A549 (cell line): ENCODE results near the gene DLG2. TPM values are rescaled to one million over a fixed set of nuclear protein-coding genes. Genes with fewer than 3 reads are reported as not detected.

ENCODE experiments used
- ATAC-seq, 2 experiments: fragments of 200-7000 bp in 1 of 2; fragments of >200 bp in 1 of 2; cut with Nextera tagmentation in 1 of 2; cut with Tn5 transposase in 1 of 2; 3 replicates each; pipeline versions ENCODE4 v1.8.0 to v1.9.1; 2018 to 2020; ENCODE audit warnings: mild to moderate bottlenecking in 1 of 2, moderate library complexity in 1 of 2
- CTCF ChIA-PET: fragments of 300-600 bp; sonication (Branson Sonifier 250); formaldehyde crosslinking; extraction: SDS; loops from one replicate; lab custom pipeline; 2021; ENCODE audit warnings: antibody characterized with exemption, inconsistent platforms; lab: Yijun Ruan, JAX
- POLR2A ChIA-PET: fragments of 350-600 bp; formaldehyde crosslinking; extraction: SDS; loops from one replicate; lab custom pipeline; 2021; ENCODE audit warnings: antibody characterized with exemption, inconsistent platforms; lab: Yijun Ruan, JAX
- DNase-seq, 2 experiments: peaks; one replicate each; pipeline versions ENCODE4 v3.0.0 to v3.0.0-alpha.2; 2011 to 2016; ENCODE audit warnings: low read depth in 1 of 2, low spot score in 1 of 2
- FAIRE-seq: peaks from 2 replicates; lab custom pipeline; 2011; peaks lifted over from hg19 to GRCh38; lab: Jason Lieb, UNC
- H3K27ac ChIP-seq, 2 experiments: fragments of >200 bp; sonication (Bioruptor Twin); formaldehyde crosslinking; 3 replicates each; pipeline ENCODE4 v1.5.1; 2016 to 2017
- H3K4me1 ChIP-seq: fragments of >200 bp; sonication (Bioruptor Twin); formaldehyde crosslinking; 3 replicates; pipeline ENCODE4 v1.6.1; 2016
- H3K4me2 ChIP-seq: fragments of >200 bp; sonication (Bioruptor Twin); formaldehyde crosslinking; 3 replicates; pipeline ENCODE4 v1.6.1; 2016
- H3K4me3 ChIP-seq: fragments of >200 bp; sonication (Bioruptor Twin); formaldehyde crosslinking; 3 replicates; pipeline ENCODE4 v1.5.1; 2016
- H3K9me3 ChIP-seq: fragments of >200 bp; sonication (Bioruptor Twin); formaldehyde crosslinking; 3 replicates; pipeline ENCODE4 v1.6.1; 2016
- BHLHE40 ChIP-seq: IDR thresholded peaks from 2 replicates; pipeline ENCODE4 v1.6.1; 2012; ENCODE audit warnings: low read depth, low read length, inconsistent platforms
- CEBPB ChIP-seq, 2 experiments: fragments of >200 bp in 1 of 2; sonication (Bioruptor Twin) in 1 of 2; formaldehyde crosslinking in 1 of 2; IDR thresholded peaks; 2 replicates each; pipeline ENCODE4 v1.6.1; 2012 to 2016
- CHD4 ChIP-seq: fragments of 200-600 bp; sonication (generic); IDR thresholded peaks from 2 replicates; pipeline ENCODE4 v1.6.1; 2016; ENCODE audit warnings: antibody characterized with exemption, mild to moderate bottlenecking, borderline replicate concordance
- EHF ChIP-seq: fragments of 250-450 bp; sonication (Bioruptor Pico); IDR thresholded peaks from 2 replicates; pipeline ENCODE4 v1.5.0; 2020; ENCODE audit warnings: mild to moderate bottlenecking
- EHMT2 ChIP-seq: fragments of 200-600 bp; sonication (generic); IDR thresholded peaks from 2 replicates; pipeline ENCODE4 v1.6.1; 2016; ENCODE audit warnings: antibody characterized with exemption, low read depth, mild to moderate bottlenecking, moderate library complexity
- FOSL2 ChIP-seq, 2 experiments: fragments of 450-650 bp in 1 of 2; fragments of >200 bp in 1 of 2; sonication (Bioruptor Twin) in 1 of 2; formaldehyde crosslinking; IDR thresholded peaks; 2 replicates each; pipeline versions ENCODE4 v1.5.0 to v1.6.1; 2016 to 2020; ENCODE audit warnings: mild to moderate bottlenecking in 1 of 2, moderate library complexity in 1 of 2
- FOXS1 ChIP-seq: fragments of 250-450 bp; sonication (Bioruptor Pico); IDR thresholded peaks from 2 replicates; pipeline ENCODE4 v1.5.0; 2020; ENCODE audit warnings: mild to moderate bottlenecking, moderate library complexity
- GATA3 ChIP-seq: IDR thresholded peaks from 2 replicates; pipeline ENCODE4 v1.6.1; 2012; ENCODE audit warnings: borderline replicate concordance
- HDAC2 ChIP-seq: fragments of 200-600 bp; sonication (generic); IDR thresholded peaks from 2 replicates; pipeline ENCODE4 v1.6.1; 2016
- HEYL ChIP-seq: fragments of 250-450 bp; sonication (Bioruptor Pico); IDR thresholded peaks from 2 replicates; pipeline ENCODE4 v1.8.0; 2021; ENCODE audit warnings: mild to moderate bottlenecking, moderate library complexity
- HOXB5 ChIP-seq: fragments of 250-450 bp; sonication (Bioruptor Pico); IDR thresholded peaks from 2 replicates; pipeline ENCODE4 v1.5.0; 2020; ENCODE audit warnings: mild to moderate bottlenecking, moderate library complexity
- KDM1A ChIP-seq: fragments of 200-600 bp; sonication (generic); IDR thresholded peaks from 2 replicates; pipeline ENCODE4 v1.6.1; 2016; ENCODE audit warnings: low read depth, mild to moderate bottlenecking
- MAZ ChIP-seq: fragments of 150-350 bp; IDR thresholded peaks from 2 replicates; pipeline ENCODE4 v1.6.1; 2014; ENCODE audit warnings: antibody characterized with exemption, low read depth, low read length, borderline replicate concordance
- NFE2L2 ChIP-seq: fragments of 150-350 bp; conservative IDR thresholded peaks from 2 replicates; pipeline ENCODE4 v1.6.1; 2014; ENCODE audit warnings: low read length
- NPAS2 ChIP-seq: fragments of 250-450 bp; sonication (Bioruptor Pico); IDR thresholded peaks from 2 replicates; pipeline ENCODE4 v1.8.0; 2022; ENCODE audit warnings: mild to moderate bottlenecking, moderate library complexity, borderline replicate concordance
- NR3C1 ChIP-seq: fragments of >200 bp; sonication (Bioruptor Twin); formaldehyde crosslinking; IDR thresholded peaks from 3 replicates; pipeline ENCODE4 v1.6.1; 2017
- PHF8 ChIP-seq: fragments of 200-600 bp; sonication (generic); IDR thresholded peaks from 2 replicates; pipeline ENCODE4 v1.6.1; 2016; ENCODE audit warnings: low read depth, mild to moderate bottlenecking, antibody characterized with exemption, moderate library complexity, borderline replicate concordance
- POLR2A ChIP-seq: IDR thresholded peaks from 2 replicates; pipeline ENCODE4 v1.6.1; 2012; ENCODE audit warnings: mild to moderate bottlenecking, low read length
- POLR2AphosphoS2 ChIP-seq: conservative IDR thresholded peaks from 2 replicates; pipeline ENCODE4 v1.6.1; 2012; ENCODE audit warnings: low read length, improper control_type of control experiment, inconsistent platforms
- RAD21 ChIP-seq, 2 experiments: fragments of >200 bp in 1 of 2; sonication (Bioruptor Twin) in 1 of 2; formaldehyde crosslinking in 1 of 2; IDR thresholded peaks in 1 of 2; conservative IDR thresholded peaks in 1 of 2; 2 replicates in 1 of 2; 3 replicates in 1 of 2; pipeline ENCODE4 v1.6.1; 2012 to 2018; ENCODE audit warnings: inconsistent platforms in 1 of 2
- RCOR1 ChIP-seq: fragments of 150-350 bp; IDR thresholded peaks from 2 replicates; pipeline ENCODE4 v1.6.1; 2014; ENCODE audit warnings: antibody characterized with exemption, low read length, low read depth
- RFX5 ChIP-seq: fragments of 450-650 bp; IDR thresholded peaks from 2 replicates; pipeline ENCODE4 v1.7.1; 2014; ENCODE audit warnings: antibody characterized with exemption, mild to moderate bottlenecking, moderate library complexity
- SREBF2 ChIP-seq: fragments of 450-650 bp; IDR thresholded peaks from 2 replicates; pipeline ENCODE4 v1.6.1; 2014; ENCODE audit warnings: mild to moderate bottlenecking, moderate library complexity
- ZC3H11A ChIP-seq: fragments of 450-650 bp; IDR thresholded peaks from 2 replicates; pipeline ENCODE4 v1.6.1; 2014; ENCODE audit warnings: antibody characterized with exemption, mild to moderate bottlenecking
- ZFP36 ChIP-seq: fragments of 450-650 bp; IDR thresholded peaks from 2 replicates; pipeline ENCODE4 v1.6.1; 2014; ENCODE audit warnings: borderline replicate concordance; ENCODE audit not compliant: partially characterized antibody
- WGBS: methylation state at CpG from one replicate; pipeline ENCODE4 v1.1.6; 2017; ENCODE audit errors: missing lambda C conversion rate; 5-methylcytosine and 5-hydroxymethylcytosine counted together
- polyA plus RNA-seq, 4 experiments: library from polyadenylated mRNA; depleted of rRNA in 3 of 4; stranded (reverse); fragments of >200 nt; fragmentation: RNase III in 1 of 4; extraction: RNeasy Plus Mini Kit Qiagen cat#74134 plus additional on column Dnase treatment in 1 of 4; gene quantifications; 2 replicates in 3 of 4; 3 replicates in 1 of 4; pipeline ENCODE4 v1.2.3, GENCODE V29; 2011 to 2017
- TF ChIP-seq, protein P1 (sequence below): fragments of 150-350 bp; IDR thresholded peaks from 2 replicates; pipeline ENCODE4 v1.6.1; 2014; ENCODE audit warnings: low read depth, mild to moderate bottlenecking, low read length
- TF ChIP-seq, protein P2 (sequence below): fragments of >200 bp; sonication (Bioruptor Twin); formaldehyde crosslinking; IDR thresholded peaks from 3 replicates; pipeline ENCODE4 v1.5.1; 2016
- TF ChIP-seq, protein P3 (sequence below): fragments of 450-650 bp; IDR thresholded peaks from 2 replicates; pipeline ENCODE4 v1.6.1; 2014; ENCODE audit warnings: antibody characterized with exemption
- TF ChIP-seq, protein P4 (sequence below): IDR thresholded peaks from 2 replicates; pipeline ENCODE4 v1.6.1; 2012; ENCODE audit warnings: low read depth, borderline replicate concordance

Gene DLG2
- polyA plus RNA-seq, 2 of the 4 experiments (the other 2 are of a cell fraction) = 0.26 to 0.79 TPM

DNA sequence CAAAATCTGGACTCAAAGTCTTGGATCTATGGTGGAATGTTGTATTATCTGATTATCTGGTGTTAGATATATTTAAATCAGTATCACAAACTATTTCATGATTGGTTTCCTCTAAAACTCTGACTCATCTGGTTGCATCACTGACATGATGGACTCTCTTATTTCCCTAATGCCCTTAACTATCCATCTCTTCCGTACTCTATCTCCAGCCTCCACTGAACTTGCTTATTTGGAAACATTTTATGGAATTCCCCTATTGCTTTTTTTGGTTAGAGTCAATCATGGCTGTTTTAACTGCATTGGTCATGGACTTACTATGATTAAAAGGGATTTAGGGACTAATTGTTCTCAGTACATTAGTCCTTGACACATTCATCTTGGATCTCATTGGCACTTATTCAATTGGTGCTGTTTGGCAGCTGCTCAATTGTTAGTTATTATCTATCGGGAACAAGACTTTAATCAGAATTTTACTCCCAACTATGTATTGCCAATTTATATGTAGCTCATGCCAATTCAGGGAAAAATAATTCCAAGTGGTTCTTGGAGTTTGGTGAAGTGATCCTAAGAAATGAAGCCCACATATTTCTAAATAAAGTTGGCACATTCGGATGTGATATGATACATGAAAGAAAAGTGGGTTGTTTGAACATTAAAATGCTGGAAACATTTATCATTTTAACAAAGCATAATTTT, 1399.0 kb downstream of the DLG2 start:
- ATAC-seq = no peak
- TF ChIP-seq HEYL (CRISPR knock-in tag) (no peak), FOXS1 (no peak), EHF (CRISPR knock-in tag) (no peak)
- TF ChIP-seq, all 56 proteins: peak for 0
- Histone ChIP-seq H3K4me2 (no peak overlapping the region), H3K9me3 (no peaks in the 10 kb centered on the region), H3K4me3 (no peak overlapping the region), H3K4me1 (no peaks in the 10 kb centered on the region), H3K27ac (no peak overlapping the region)
- no peak for DNase-seq
- WGBS = 6% methylated on average over 3 of the region's 3 CpGs
- no peak for FAIRE-seq
- ChIA-PET POLR2A (interaction anchor here (0.6 kb wide), 1 partner anchor 72 kb away, joined by 3 read pairs; no protein-coding TSS in a partner anchor), CTCF (no interaction called here)

DNA sequence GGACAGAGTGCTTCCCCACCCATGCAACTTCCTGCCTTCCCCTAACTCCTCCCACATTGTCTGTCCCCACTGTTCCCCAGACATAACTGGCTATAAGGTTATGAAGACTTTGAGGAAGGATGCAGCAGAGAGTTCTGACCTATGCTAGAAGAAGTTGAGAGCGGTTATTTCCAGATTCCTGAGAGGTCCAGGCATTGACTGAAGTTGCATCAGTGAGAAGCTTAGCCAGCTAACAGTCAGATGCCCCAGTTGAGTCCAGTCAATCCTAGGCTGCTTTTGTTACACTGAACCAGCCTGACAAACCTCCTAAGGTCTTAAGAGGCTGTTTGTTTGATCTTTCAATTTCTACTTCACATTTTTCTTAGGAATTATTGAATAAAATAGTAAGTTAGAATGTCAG, 1403.1 kb downstream of the DLG2 start:
- ATAC-seq (no peak), FAIRE-seq (no peak), DNase-seq (no peak)
- Histone ChIP-seq H3K4me3 (no peak overlapping the region), H3K9me3 (no peaks in the 10 kb centered on the region), H3K4me1 (no peaks in the 10 kb centered on the region), H3K27ac (no peak overlapping the region), H3K4me2 (no peak overlapping the region)
- CTCF ChIA-PET = no interaction called here
- POLR2A ChIA-PET = no interaction called here
- 33% methylated on average over 1 of the region's 1 CpG for WGBS
- TF ChIP-seq NPAS2 = no peak
- no peak for TF ChIP-seq RFX5

DNA sequence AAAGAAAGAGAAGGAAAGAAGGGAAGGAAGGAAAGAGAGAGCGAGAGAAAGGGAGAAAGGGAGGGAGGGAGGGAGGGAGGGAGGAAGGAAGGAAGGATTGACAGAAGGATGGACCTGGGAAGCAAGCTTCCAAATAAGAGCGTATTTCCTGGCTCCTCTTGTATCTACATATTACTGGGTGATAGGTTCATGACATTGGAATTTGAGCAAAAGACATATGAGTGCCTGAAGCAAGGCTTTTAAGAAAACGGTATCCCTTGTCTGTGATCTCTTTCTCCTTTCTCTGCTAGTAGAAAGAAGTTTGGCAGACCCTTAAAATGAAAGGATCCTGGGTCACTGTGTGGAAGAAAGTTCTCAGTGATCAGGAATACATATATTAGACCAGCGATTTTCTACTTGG, 1408.8 kb downstream of the DLG2 start:
- ChIA-PET POLR2A (no interaction called here), CTCF (no interaction called here)
- FAIRE-seq (no peak), ATAC-seq (no peak), DNase-seq (no peak)
- TF ChIP-seq NFE2L2 (no peak), POLR2A (no peak), HDAC2 (no peak), CEBPB (IDR thresholded peaks at IDR 0.05) (no peak), KDM1A (no peak), EHF (CRISPR knock-in tag) (no peak), ZFP36 (no peak), RAD21 (conservative IDR thresholded peaks at IDR 0.05 in 1 of 2, IDR thresholded peaks at IDR 0.05 in 1 of 2) (no peak)
- TF ChIP-seq, protein P1, sequence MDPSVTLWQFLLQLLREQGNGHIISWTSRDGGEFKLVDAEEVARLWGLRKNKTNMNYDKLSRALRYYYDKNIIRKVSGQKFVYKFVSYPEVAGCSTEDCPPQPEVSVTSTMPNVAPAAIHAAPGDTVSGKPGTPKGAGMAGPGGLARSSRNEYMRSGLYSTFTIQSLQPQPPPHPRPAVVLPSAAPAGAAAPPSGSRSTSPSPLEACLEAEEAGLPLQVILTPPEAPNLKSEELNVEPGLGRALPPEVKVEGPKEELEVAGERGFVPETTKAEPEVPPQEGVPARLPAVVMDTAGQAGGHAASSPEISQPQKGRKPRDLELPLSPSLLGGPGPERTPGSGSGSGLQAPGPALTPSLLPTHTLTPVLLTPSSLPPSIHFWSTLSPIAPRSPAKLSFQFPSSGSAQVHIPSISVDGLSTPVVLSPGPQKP = no peak
- H3K4me2 ChIP-seq = no peak overlapping the region
- H3K4me1 ChIP-seq = no peaks in the 10 kb centered on the region
- H3K9me3 ChIP-seq = no peaks in the 10 kb centered on the region
- H3K27ac ChIP-seq = no peak overlapping the region
- H3K4me3 ChIP-seq = no peak overlapping the region
- 12% methylated on average over 3 of the region's 4 CpGs for WGBS

DNA sequence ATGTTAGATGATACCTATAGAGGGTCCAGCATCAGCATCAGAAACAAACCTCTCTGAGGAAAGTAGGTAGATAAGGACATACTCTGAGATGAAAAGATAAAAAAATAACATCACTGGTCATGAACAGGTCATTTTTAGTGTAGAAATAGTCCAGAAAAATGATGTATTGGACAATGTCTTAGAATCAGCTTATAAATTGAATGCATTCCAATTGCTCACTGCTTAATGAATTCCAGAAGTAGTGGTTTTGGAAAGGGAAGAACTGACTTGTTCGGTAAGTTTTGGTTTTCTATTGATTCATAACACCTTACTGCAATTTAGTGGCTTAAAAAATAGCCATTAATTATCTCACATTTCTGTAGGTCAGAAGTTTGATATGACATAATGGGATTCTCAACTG, 1411.5 kb downstream of the DLG2 start:
- WGBS = 0% methylated on average over 1 of the region's 1 CpG
- H3K4me2 ChIP-seq = no peak overlapping the region
- CTCF ChIA-PET = no interaction called here
- ATAC-seq (no peak), FAIRE-seq (no peak), DNase-seq (no peak)
- H3K4me3 ChIP-seq = no peak overlapping the region
- no peaks in the 10 kb centered on the region for H3K4me1 ChIP-seq
- no peak overlapping the region for H3K27ac ChIP-seq
- H3K9me3 ChIP-seq = no peaks in the 10 kb centered on the region
- POLR2A ChIA-PET = no interaction called here
- TF ChIP-seq, protein P2, sequence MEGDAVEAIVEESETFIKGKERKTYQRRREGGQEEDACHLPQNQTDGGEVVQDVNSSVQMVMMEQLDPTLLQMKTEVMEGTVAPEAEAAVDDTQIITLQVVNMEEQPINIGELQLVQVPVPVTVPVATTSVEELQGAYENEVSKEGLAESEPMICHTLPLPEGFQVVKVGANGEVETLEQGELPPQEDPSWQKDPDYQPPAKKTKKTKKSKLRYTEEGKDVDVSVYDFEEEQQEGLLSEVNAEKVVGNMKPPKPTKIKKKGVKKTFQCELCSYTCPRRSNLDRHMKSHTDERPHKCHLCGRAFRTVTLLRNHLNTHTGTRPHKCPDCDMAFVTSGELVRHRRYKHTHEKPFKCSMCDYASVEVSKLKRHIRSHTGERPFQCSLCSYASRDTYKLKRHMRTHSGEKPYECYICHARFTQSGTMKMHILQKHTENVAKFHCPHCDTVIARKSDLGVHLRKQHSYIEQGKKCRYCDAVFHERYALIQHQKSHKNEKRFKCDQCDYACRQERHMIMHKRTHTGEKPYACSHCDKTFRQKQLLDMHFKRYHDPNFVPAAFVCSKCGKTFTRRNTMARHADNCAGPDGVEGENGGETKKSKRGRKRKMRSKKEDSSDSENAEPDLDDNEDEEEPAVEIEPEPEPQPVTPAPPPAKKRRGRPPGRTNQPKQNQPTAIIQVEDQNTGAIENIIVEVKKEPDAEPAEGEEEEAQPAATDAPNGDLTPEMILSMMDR = no peak
- TF ChIP-seq ZC3H11A (no peak), CHD4 (no peak), GATA3 (no peak), NR3C1 (no peak), HOXB5 (CRISPR knock-in tag) (no peak), PHF8 (no peak), BHLHE40 (no peak), EHMT2 (no peak), RAD21 (conservative IDR thresholded peaks at IDR 0.05 in 1 of 2, IDR thresholded peaks at IDR 0.05 in 1 of 2) (no peak), MAZ (no peak), RCOR1 (no peak), RFX5 (no peak), POLR2AphosphoS2 (no peak), FOSL2 (IDR thresholded peaks at IDR 0.05) (no peak), FOSL2 (CRISPR knock-in tag; IDR thresholded peaks at IDR 0.05) (no peak), CEBPB (IDR thresholded peaks at IDR 0.05) (no peak), SREBF2 (no peak)
- TF ChIP-seq, protein P3, sequence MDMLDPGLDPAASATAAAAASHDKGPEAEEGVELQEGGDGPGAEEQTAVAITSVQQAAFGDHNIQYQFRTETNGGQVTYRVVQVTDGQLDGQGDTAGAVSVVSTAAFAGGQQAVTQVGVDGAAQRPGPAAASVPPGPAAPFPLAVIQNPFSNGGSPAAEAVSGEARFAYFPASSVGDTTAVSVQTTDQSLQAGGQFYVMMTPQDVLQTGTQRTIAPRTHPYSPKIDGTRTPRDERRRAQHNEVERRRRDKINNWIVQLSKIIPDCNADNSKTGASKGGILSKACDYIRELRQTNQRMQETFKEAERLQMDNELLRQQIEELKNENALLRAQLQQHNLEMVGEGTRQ = no peak
- TF ChIP-seq, protein P4, sequence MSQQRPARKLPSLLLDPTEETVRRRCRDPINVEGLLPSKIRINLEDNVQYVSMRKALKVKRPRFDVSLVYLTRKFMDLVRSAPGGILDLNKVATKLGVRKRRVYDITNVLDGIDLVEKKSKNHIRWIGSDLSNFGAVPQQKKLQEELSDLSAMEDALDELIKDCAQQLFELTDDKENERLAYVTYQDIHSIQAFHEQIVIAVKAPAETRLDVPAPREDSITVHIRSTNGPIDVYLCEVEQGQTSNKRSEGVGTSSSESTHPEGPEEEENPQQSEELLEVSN = no peak
